GM21390 (cell line): ENCODE data around the gene BCLAF3.

Source experiments
- ATAC-seq: cut with Tn5 transposase; IDR thresholded peaks from one replicate; pipeline ENCODE4 v1.9.1; 2021; ENCODE audit not compliant: unreplicated experiment

The BCLAF3 gene

DNA sequence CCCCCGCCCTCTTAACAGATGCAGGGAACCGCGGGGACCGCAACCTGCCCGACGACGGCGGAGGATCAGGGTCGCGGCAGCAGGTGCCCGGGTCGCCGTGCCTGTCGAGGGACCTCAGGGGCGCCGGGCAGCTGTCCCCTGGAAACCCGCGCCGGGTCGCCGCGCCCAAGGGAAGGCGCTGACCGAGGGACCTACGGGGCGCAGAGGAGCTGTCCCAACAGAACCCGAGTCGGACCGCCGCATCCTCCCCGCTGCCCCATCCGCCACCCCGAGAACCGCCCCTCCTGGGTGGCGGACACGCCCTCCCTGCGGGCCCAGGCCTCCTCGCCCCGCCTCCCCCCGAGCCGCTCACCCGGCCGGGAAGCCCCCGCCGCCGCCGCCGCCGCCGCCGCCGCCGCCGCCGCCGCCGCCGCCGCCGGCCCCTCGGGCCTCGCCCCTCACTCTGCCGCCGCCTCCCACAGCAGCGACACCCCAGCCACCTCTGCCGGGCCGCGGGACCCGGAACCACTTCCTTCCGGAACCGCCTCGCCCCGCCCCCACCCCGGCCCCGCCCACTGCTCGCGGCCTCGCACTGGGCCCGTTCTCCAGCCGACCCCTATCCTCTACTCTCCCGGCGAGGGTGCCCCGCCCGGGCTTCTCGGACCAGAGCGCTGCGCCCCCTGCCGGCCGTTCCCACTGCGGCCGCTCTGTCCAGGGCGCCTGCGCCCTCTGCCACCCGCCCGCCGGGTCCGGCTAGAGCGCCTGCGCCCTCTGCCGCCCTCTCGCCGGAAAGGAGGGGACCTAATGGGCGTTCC, at the start of gene BCLAF3:
Gene BCLAF3 (minus strand): TSS at position 506 of the 794 bp plus-strand sequence. CDS start 20,797 bp downstream, outside the sequence.
- ATAC-seq: peak; percentile 97

DNA sequence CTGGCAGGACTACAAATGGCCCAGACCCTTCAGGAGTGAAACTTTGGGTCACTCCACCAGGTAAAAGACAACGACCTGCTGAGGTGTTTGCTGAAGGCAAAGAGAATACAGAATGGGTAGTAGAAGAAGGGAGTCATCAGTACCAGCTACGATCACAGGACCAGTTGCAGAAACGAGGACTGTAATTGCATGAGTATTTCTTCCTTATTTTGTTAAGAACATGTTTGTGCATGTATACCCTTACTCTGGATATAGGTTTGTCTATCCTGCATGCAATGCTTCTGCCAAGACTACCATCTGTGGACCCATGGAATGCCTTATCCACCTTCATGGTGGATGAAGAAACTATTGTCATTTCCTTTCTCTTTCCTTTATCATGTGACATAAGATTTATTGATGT, 48.1 kb upstream of the BCLAF3 start:
- ATAC-seq: no peak

DNA sequence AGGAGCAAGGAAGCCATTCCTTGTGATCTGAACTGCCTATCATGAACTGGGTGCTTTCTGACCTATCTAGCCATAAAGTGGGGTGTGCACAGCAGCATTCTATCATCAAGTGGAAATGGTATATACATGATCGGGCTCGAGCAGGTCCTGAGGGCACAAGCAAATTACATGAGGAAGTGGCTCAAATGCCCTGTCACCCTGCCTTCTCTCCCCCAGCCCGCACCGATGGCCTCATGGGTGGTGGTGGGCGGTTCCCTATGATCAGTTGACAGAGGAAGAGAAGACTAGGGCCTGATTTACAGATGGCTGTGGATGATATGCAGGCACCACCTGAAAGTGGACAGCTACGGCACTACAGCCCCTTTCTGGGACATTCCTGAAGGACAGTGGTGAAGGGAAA, 46.3 kb upstream of the BCLAF3 start:
- no peak for ATAC-seq

DNA sequence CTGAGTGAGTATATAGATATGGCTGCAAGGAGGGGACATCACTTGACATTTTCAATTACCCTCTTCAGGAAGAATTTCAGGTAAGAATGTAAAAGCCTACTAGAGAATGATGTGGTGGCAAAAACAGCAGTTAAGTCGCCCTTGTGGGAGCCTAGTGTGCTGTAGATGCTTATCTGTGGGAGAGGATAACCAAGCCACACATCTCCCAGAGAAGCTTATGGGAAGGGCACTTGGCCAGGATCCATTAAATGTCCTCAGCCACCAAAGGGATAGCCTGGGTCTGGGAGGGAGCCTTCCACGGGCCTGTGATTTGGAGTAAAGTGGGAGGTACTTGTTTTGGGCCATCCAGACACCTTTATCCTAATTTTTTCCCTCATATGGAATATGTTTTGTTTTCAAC, 41.3 kb upstream of the BCLAF3 start:
- ATAC-seq: no peak

DNA sequence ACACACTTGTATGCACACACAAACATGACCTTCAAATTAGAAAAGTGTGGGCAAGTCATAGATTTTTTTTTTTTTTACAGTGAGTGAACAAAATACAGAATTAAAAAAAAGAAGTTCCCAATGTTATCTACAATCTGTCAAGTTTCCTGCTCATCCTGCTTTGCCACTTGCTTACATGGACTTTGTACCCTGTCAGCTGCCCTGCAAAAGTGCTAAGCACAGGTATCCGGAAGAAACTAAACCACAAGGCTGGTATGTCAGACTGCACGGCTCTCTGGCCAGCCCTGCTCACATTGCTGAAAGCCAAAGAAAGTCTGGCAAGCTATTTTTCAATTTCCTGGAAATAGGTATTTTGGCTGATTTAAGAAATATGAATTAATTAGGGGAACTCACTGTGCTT, 38.9 kb upstream of the BCLAF3 start:
- no peak for ATAC-seq

DNA sequence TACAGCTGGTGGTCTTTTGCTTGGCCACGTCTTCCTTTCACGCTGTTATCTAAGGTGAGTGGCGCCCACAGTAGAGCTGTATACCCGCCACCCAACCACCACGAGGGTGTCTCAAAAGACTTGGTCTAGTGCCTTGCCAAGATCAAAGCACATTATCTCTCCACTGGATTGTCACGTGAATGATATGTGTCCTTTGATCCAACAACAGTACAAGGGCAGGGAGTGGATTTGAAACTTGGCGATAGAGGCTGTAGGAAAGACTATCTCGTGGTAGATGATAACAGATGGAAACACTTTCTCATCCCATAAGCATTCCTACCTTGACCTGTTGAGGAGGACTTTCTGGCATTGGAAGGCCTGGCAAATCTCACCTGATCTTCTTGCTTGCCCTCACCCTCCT, 37.7 kb upstream of the BCLAF3 start:
- ATAC-seq: no peak

DNA sequence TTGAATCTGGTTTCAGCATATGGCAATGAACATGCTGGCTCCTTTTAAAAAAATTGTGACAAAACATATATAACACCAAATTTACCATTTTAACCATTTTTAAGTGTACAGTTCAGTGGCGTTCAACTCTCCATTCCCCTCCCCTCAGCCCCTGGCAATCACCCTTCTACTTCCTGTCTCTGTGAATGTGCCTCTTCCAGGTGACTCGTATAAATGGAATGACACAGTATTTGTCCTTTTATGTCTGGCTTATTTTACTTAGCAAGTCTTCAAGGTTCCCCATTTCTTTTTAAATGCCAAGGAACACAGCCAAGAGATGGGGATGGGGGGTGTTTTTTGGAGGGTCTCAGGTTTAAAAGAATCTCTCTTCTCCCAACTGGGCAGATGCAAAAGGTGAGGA, 35.4 kb upstream of the BCLAF3 start:
- no peak for ATAC-seq

DNA sequence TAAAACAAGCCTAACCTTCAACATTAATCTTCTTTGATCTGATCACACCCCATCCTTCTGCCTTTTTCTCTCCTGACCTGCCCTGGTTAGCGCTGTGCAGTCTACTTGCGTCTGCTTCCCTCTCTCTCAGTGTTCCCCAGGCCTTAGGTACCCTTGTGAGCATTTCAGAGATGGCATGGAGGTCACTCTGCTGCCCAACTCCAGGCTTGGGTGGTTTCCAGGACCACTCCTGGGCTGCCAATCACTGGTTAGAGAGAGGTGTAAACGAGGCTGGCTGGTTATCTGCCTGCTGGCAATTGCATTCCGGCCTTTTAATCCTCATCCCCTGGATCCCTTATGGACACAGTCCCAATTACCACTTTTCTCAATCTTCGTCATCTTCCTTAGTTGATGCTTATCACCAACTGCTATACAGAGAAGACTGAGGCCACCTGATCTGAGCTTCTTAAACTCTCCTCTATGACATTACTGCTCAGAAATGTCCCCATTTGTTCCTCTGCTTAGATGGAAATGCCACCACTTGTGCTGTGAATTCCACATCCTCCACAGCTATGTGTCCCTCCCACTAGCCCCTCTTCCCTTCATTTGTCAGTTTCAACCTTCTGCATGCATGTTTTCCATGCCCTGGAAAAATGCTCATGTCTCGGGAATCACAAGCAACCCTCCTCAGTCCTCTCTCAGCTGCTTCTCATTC, 29.0 kb upstream of the BCLAF3 start:
- ATAC-seq: no peak

DNA sequence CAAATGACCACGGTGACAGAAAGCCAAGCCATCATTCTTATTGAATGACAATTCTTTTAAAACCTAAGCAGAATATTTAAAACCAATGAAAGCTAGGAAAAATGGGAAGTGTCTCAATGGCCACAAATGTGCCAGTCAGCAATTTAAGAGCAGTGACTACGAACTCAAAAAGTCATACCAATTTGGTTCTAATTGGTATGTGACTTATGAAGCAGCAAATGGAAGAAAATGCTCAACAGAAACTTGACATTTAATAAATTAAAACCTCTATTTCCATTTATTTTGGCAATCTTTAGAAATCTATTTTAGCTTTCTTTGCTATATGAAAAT, 25.7 kb upstream of the BCLAF3 start:
- no peak for ATAC-seq

DNA sequence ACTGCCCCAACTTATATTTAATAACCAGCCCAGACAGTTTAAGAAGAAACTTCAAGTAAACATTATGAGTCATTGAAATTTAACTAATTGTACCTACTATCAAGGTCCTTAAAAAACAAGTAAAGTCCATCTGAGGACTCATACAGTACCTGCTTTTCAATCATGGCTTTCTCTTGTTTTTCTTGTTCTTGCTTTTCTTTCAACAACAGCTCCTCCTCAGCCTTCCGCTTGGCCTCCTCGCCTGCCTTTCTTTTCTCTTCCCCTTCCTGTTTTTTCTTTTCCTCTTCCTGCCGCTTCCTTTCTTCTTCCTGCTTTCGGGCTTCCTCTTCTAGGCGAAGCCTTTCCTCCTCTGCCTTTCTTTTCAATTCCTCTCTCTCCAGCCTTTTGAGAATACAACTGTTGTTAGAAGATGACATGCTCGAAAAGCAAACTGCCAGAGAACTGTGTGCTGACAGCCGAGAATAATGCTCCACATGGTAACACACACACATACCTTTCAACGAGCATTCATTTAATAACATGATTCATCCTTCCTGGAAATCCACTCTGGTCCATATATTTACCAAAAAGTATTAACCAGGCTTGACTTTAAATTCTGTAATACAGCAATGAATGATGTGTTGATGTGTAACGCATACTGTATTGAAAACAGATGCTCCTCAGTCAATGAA, 25.2 kb upstream of the BCLAF3 start:
- ATAC-seq: no peak

DNA sequence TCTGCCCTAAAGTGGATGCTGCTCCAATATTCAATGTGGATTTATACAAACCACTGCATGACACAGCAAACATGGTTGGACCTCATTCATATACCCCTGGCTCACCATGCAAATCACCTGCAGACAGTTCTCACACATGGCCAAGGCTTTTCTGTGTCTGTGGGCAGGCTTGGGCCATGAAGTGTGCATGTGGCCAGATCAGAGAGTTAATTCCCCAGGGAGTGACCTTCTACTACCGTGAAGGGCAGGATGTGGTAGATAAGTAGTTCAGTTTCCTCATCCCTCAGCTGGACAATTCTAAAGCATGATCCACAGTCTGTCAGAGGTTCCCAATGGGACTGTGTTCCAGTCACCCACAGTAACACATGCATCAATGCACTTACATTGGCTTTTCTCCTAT, 24.6 kb upstream of the BCLAF3 start:
- ATAC-seq: no peak

DNA sequence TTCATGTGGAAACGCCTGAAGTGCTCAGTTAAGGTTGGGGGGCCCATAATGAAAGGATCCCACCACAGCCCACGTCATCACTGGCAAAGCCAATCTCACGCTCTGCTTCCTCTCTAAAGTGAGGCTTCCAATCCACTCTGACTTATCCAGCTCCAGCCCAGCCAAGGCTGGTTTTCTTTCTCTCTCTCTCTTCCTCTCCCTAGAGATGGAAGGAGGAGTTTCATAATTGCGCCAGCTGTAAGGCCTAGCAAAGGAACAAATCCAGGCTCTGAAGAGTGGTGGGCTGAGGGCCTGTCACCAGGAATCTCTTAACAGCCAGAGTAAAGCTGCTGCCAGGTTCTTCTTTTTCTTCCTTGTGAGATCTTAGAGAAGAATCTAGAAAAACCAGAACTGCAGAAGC, 20.7 kb upstream of the BCLAF3 start:
- ATAC-seq: no peak

DNA sequence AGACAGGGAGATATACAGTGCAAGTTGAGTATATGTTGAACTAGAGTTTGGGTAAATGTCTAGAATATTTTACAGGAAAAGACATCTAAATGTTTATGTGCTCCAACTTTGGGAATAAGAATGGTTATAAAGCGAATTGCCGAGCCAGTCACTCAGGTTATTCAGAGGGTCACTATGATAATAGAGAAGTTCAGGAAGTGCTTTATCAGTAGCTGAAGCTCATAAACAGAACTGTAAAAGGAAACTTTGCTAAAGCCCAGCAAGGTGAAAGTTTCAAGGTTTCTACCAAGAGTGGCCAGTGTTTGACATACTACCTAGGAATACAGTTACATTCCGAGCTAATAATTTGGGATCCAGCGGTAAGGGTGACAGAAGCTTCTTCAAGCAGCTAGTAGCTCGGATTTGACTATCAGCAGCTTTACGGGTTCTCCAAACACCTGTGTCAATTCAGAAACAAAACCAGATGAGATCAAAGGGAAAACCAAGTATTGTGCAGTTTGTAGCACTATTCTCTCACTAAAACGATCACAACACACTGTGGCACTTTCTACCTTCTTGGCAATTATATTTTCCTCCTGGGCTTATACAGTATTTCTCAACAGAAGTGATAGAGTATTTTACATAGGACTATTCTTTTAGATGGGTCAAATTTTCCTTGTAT, 17.2 kb upstream of the BCLAF3 start:
- no peak for ATAC-seq

DNA sequence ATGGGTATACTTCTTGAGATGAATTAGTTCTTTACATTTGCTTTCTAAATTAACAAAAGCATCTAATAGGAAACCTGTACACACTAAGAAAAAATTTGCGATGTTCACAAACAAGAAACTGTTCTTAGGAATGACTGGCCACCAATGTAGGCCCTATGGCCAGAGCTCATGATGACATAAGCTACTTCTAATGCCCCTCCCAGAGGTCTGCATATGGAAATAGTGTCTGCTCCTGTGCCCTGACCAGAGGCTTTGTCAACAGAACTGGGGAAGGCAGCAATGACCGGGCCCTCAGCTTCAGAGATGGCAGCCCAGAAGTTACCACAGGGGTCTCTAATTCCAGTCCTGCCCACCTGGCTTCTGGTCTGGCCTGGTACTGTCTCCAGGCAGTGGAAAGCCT, 15.0 kb upstream of the BCLAF3 start:
- no peak for ATAC-seq

DNA sequence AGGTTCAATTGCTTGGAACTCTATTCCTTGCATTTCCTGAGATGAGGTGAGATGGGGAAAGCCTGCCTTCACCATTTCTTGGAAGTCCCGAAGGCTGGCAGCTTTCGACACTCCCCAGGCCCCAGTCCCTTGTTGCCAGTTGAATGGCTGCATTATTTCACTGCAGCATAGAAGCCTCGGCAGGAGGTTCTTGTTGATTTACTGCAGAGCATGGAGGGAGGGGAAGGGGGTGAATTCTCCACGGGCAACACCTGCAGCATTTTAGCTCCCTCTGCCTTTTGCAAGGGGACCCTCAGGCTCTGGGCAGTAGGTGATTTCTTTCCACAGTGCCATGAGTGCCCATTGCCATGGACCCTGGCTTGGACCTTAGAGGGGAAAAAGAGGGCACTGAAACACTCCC, 10.7 kb upstream of the BCLAF3 start:
- ATAC-seq: no peak

DNA sequence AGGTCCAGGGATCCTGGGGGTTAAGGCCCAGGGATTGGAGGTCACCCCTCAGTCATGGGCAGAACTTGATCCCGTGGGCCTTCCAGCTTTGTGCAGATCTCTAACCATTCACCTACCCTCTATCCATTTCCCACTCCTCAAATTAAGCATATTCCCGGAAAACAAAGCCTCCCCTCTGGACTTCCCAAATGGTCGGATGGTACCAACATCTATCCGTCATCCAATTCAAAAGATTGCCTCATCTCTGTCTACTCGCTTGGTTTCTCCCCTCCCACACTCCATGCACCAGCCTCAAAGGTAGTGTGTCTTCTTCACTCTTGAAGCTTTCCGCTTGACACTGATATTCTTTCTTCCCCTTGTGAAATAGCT, 473 bp upstream of the BCLAF3 start:
- no peak for ATAC-seq

DNA sequence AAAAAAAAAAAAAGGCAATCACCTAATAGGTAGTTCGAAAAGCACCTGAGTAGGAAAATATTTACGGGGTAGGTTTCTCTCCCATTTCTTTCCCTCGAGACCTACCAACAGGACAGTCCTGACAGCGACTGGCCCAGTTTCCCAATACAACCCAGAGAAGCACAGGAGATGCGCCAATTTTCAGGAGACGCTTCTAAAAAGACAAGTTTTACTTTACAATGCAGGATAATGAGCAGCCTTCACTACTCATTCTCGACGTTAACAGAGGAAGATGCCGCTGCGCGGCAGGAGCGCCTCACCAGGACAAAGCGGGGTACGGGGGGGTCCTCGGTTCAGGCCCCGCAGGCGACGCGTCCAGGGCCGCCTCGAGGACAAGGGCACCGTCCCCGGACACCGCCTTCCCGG, 708 bp downstream of the BCLAF3 start:
- ATAC-seq: peak; percentile 15

DNA sequence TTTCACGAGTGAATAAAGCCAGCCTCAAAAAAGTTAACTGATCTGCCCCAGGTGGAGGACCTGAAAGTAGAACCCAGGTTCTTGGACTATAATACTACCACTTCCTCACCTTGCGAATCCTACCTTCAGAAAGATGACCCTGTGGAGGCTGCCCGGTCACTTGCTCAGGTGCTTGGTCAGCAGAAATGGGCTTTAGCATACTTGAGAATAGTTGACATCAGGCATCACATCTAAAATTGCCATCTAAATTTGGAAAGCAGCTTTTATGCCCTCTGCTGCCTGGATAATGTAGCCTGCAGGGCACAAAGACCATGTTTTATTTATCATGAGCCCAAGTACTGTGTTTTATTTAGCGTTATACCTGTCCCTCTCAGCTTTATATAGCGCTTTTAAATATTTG, 3.0 kb downstream of the BCLAF3 start:
- ATAC-seq: no peak

DNA sequence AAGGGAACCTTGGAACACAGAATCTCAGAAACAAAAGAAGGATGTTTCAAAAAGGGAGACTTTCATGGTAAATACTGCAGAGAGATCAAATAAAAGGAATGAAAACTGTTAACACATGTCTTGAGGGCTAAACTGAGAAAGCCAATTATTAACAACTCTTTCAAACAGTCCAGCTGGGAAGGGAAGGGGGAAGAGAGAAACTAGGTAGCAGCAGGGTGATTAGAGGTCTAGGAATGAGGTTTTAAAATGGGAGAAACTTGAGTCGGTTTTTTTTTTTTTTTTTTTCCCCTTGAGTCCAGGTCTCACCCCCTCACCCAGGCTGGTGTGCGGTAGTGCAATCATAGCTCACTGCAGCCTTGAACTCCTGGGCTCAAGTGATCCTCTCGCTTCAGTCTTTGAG, 4.3 kb downstream of the BCLAF3 start:
- no peak for ATAC-seq

DNA sequence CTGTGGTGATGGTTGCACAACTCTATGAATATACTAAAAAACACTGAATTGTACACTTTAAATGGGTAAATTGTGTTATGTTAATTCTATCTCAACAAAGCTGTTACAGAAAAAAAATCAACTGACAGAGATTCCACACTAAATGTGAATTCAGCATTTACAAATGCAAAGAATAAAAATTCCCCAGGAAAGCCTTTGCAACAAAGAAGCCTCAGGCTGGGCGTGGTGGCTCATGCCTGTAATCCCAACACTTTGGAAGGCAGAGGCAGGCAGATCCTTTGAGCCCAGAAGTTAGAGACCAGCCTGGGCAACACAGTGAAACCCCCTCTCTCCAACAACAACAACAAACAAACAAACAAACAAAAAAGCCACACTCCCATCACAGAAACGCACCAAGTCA, 8.9 kb downstream of the BCLAF3 start:
- no peak for ATAC-seq

DNA sequence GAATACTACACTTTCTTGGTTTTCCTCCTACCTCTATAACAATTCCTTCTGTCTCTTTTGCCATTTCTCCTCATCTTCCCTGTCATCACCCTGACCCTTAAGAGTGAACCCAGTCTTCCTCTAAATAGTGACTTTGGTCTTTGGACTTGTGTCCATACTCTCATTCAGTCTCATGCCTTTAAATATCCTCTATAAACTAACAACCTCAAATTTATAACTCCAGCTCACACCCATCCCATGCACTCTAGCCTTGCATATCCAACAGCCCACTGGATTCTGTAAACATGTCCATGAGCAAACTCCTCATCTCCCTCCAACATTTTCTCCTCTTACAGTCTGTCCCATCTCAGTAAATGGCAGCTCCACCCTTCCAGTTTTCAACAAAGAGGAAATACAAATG, 15.0 kb downstream of the BCLAF3 start:
- ATAC-seq: no peak

DNA sequence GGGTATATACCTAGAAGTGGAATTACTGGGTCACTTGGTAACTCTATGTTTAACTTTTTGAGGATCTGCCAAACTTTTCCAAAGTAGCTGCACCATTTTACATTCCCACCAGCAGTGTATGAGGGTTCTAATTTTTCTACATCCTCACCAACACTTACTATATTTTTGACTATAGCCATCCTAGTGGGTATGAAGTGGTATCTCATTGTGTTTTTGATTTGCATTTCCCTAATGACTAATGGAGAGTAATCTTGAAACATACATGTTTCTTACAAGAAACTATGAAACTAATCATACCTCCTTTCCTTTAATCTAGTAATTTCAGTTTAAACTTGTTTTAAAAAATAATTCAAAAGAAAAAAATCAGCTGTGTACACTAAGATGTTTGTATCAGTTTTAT, 17.9 kb downstream of the BCLAF3 start:
- no peak for ATAC-seq
